SK-N-SH treated with all-trans-retinoic acid at 6 μM for 48 hours (cell line): ENCODE data around the gene ARHGAP28.

Experiments
- ESRRG ChIP-seq: fragments of 250-450 bp; sonication (Bioruptor Pico); IDR thresholded peaks from 2 replicates; pipeline ENCODE4 v1.6.1; 2021; ENCODE audit warnings: mild to moderate bottlenecking
- GLIS3 ChIP-seq: fragments of 250-450 bp; sonication (Bioruptor Pico); IDR thresholded peaks from 2 replicates; pipeline ENCODE4 v1.5.0; 2020; ENCODE audit warnings: mild to moderate bottlenecking, moderate library complexity
- ISL1 ChIP-seq: fragments of 250-450 bp; sonication (Bioruptor Pico); IDR thresholded peaks from 2 replicates; pipeline ENCODE4 v2.1.2; 2022; ENCODE audit warnings: mild to moderate bottlenecking, moderate library complexity
- OSR1 ChIP-seq: fragments of 250-450 bp; sonication (Bioruptor Pico); IDR thresholded peaks from 2 replicates; pipeline ENCODE4 v1.8.0; 2022; ENCODE audit warnings: moderate library complexity, mild to moderate bottlenecking, inconsistent platforms
- SNAI2 ChIP-seq: fragments of 250-450 bp; sonication (Bioruptor Pico); IDR thresholded peaks from 2 replicates; pipeline ENCODE4 v1.5.0; 2020; ENCODE audit warnings: mild to moderate bottlenecking, moderate library complexity
- TCF4 ChIP-seq: fragments of 250-450 bp; sonication (Bioruptor Pico); IDR thresholded peaks from 2 replicates; pipeline ENCODE4 v1.8.0; 2021; ENCODE audit warnings: mild to moderate bottlenecking, moderate library complexity, borderline replicate concordance
- TOX ChIP-seq: fragments of 250-450 bp; sonication (Bioruptor Pico); IDR thresholded peaks from 2 replicates; pipeline ENCODE4 v1.8.0; 2021; ENCODE audit warnings: mild to moderate bottlenecking, moderate library complexity, borderline replicate concordance
- ZC3H10 ChIP-seq: fragments of 250-450 bp; sonication (Bioruptor Pico); IDR thresholded peaks from 2 replicates; pipeline ENCODE4 v1.5.1; 2021; ENCODE audit warnings: mild to moderate bottlenecking, moderate library complexity
- ZFP3 ChIP-seq: fragments of 250-450 bp; sonication (Bioruptor Pico); IDR thresholded peaks from 2 replicates; pipeline ENCODE4 v1.5.0; 2020; ENCODE audit warnings: mild to moderate bottlenecking, moderate library complexity
- ZFP30 ChIP-seq: fragments of 450-650 bp; formaldehyde crosslinking; IDR thresholded peaks from 2 replicates; pipeline ENCODE4 v1.5.0; 2022; ENCODE audit warnings: mild to moderate bottlenecking, moderate library complexity
- TF ChIP-seq, protein P1 (sequence below): fragments of 250-450 bp; sonication (Bioruptor Pico); IDR thresholded peaks from 2 replicates; pipeline ENCODE4 v1.5.1; 2020; ENCODE audit warnings: low read depth, mild to moderate bottlenecking, moderate library complexity
- TF ChIP-seq, protein P2 (sequence below): fragments of 250-450 bp; sonication (Bioruptor Pico); IDR thresholded peaks from 2 replicates; pipeline ENCODE4 v1.8.0; 2020; ENCODE audit warnings: mild to moderate bottlenecking, moderate library complexity, borderline replicate concordance
- TF ChIP-seq, protein P3 (sequence below): fragments of 250-450 bp; sonication (Bioruptor Pico); IDR thresholded peaks from 2 replicates; pipeline ENCODE4 v1.5.0; 2020; ENCODE audit warnings: mild to moderate bottlenecking, moderate library complexity
- TF ChIP-seq, protein P4 (sequence below): fragments of 250-450 bp; sonication (Bioruptor Pico); IDR thresholded peaks from 2 replicates; pipeline ENCODE4 v1.8.0; 2021; ENCODE audit warnings: low read depth, mild to moderate bottlenecking, moderate library complexity, borderline replicate concordance

DNA sequence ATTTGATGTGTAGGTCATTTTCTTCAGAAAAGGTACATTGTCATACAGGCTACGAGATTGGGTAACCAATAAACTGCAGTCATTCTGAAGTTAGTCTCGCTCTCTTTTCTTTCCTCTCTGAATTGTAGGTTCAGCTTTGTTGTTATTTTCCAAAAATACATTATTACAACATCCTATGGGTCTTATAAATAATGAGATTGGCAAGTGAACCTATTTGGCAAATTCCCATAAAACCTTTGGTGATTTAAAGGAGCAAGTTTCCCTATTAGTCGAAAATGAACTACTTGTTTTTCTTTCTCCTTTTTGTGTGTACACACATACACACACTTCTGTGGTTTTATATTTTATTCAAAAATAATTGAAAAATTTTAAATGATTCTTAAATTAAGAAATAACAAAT lies 67.0 kb downstream of the ARHGAP28 start:
- TF ChIP-seq, protein P1, sequence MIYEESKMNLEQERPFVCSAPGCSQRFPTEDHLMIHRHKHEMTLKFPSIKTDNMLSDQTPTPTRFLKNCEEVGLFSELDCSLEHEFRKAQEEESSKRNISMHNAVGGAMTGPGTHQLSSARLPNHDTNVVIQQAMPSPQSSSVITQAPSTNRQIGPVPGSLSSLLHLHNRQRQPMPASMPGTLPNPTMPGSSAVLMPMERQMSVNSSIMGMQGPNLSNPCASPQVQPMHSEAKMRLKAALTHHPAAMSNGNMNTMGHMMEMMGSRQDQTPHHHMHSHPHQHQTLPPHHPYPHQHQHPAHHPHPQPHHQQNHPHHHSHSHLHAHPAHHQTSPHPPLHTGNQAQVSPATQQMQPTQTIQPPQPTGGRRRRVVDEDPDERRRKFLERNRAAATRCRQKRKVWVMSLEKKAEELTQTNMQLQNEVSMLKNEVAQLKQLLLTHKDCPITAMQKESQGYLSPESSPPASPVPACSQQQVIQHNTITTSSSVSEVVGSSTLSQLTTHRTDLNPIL (CRISPR knock-in tag), result no peak
- TF ChIP-seq, protein P2, sequence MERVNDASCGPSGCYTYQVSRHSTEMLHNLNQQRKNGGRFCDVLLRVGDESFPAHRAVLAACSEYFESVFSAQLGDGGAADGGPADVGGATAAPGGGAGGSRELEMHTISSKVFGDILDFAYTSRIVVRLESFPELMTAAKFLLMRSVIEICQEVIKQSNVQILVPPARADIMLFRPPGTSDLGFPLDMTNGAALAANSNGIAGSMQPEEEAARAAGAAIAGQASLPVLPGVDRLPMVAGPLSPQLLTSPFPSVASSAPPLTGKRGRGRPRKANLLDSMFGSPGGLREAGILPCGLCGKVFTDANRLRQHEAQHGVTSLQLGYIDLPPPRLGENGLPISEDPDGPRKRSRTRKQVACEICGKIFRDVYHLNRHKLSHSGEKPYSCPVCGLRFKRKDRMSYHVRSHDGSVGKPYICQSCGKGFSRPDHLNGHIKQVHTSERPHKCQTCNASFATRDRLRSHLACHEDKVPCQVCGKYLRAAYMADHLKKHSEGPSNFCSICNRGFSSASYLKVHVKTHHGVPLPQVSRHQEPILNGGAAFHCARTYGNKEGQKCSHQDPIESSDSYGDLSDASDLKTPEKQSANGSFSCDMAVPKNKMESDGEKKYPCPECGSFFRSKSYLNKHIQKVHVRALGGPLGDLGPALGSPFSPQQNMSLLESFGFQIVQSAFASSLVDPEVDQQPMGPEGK (CRISPR knock-in tag), result no peak
- TF ChIP-seq ISL1 (CRISPR knock-in tag), result no peak
- no peak for TF ChIP-seq ZFP30 (CRISPR knock-in tag)
- TF ChIP-seq, protein P3, sequence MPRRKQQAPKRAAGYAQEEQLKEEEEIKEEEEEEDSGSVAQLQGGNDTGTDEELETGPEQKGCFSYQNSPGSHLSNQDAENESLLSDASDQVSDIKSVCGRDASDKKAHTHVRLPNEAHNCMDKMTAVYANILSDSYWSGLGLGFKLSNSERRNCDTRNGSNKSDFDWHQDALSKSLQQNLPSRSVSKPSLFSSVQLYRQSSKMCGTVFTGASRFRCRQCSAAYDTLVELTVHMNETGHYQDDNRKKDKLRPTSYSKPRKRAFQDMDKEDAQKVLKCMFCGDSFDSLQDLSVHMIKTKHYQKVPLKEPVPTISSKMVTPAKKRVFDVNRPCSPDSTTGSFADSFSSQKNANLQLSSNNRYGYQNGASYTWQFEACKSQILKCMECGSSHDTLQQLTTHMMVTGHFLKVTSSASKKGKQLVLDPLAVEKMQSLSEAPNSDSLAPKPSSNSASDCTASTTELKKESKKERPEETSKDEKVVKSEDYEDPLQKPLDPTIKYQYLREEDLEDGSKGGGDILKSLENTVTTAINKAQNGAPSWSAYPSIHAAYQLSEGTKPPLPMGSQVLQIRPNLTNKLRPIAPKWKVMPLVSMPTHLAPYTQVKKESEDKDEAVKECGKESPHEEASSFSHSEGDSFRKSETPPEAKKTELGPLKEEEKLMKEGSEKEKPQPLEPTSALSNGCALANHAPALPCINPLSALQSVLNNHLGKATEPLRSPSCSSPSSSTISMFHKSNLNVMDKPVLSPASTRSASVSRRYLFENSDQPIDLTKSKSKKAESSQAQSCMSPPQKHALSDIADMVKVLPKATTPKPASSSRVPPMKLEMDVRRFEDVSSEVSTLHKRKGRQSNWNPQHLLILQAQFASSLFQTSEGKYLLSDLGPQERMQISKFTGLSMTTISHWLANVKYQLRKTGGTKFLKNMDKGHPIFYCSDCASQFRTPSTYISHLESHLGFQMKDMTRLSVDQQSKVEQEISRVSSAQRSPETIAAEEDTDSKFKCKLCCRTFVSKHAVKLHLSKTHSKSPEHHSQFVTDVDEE (CRISPR knock-in tag), result no peak
- TF ChIP-seq, protein P4, sequence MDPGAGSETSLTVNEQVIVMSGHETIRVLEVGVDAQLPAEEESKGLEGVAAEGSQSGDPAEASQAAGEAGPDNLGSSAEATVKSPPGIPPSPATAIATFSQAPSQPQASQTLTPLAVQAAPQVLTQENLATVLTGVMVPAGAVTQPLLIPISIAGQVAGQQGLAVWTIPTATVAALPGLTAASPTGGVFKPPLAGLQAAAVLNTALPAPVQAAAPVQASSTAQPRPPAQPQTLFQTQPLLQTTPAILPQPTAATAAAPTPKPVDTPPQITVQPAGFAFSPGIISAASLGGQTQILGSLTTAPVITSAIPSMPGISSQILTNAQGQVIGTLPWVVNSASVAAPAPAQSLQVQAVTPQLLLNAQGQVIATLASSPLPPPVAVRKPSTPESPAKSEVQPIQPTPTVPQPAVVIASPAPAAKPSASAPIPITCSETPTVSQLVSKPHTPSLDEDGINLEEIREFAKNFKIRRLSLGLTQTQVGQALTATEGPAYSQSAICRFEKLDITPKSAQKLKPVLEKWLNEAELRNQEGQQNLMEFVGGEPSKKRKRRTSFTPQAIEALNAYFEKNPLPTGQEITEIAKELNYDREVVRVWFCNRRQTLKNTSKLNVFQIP (CRISPR knock-in tag), result no peak
- TF ChIP-seq ZFP3 (CRISPR knock-in tag), result no peak
- TF ChIP-seq TOX (CRISPR knock-in tag), result no peak
- TF ChIP-seq ZC3H10 (CRISPR knock-in tag), result no peak
- no peak for TF ChIP-seq TCF4 (CRISPR knock-in tag)
- TF ChIP-seq SNAI2, result no peak
- TF ChIP-seq GLIS3, result no peak
- no peak for TF ChIP-seq OSR1 (CRISPR knock-in tag)
- TF ChIP-seq ESRRG (CRISPR knock-in tag), result no peak
